ENCODE data around the gene FBXO9.
A peak's percentile ranks its signal among the peaks of the same experiment; 100 is the strongest.

The FBXO9 gene

GRCh38 chr6:53065266-53066076 lies at the start of gene FBXO9:
Gene FBXO9, plus strand, starts transcription at chr6:53065404. Its CDS starts 386 bp downstream, at chr6:53065790.
- Histone ChIP-seq H3K4me3 (peak within 1 kb of the TSS; percentile 79 to 96 (median 89)), H3K27ac (peak within 1 kb of the TSS; percentile 78 to 99 (median 93))

- H3K27ac ChIP-seq: peak overlapping the region in 1 of 21 experiments; percentile 2
- H3K4me3 ChIP-seq: no peak overlapping the region
These were observed 49.7 kb upstream of the FBXO9 start for GRCh38 chr6:53015486-53015885.

- Histone ChIP-seq H3K27ac (no peak overlapping the region), H3K4me3 (no peak overlapping the region)
These were observed 46.8 kb upstream of the FBXO9 start for GRCh38 chr6:53018446-53018845.

GRCh38 chr6:53020005-53020744 lies 45.0 kb upstream of the FBXO9 start:
- Histone ChIP-seq H3K4me3 (no peak overlapping the region), H3K27ac (no peak overlapping the region)

- no peak overlapping the region for H3K27ac ChIP-seq
These were observed 41.9 kb upstream of the FBXO9 start for GRCh38 chr6:53023323-53023722.

GRCh38 chr6:53026526-53026925 lies 38.7 kb upstream of the FBXO9 start:
- H3K27ac ChIP-seq: no peak overlapping the region
- no peak overlapping the region for H3K4me3 ChIP-seq

More at GRCh38 chr6:53023323-53023722, 41.9 kb upstream of the FBXO9 start:
- H3K4me3 ChIP-seq: no peak overlapping the region

- H3K4me3 ChIP-seq: no peak overlapping the region
- peak overlapping the region in 1 of 21 experiments; percentile 8 for H3K27ac ChIP-seq
These were observed 38.0 kb upstream of the FBXO9 start for GRCh38 chr6:53027131-53027718.

- no peak overlapping the region for H3K27ac ChIP-seq
- no peak overlapping the region for H3K4me3 ChIP-seq
These were observed 36.7 kb upstream of the FBXO9 start for GRCh38 chr6:53028467-53028866.

GRCh38 chr6:53029257-53029656 lies 35.9 kb upstream of the FBXO9 start:
- Histone ChIP-seq H3K27ac (no peak overlapping the region), H3K4me3 (no peak overlapping the region)

- Histone ChIP-seq H3K27ac (no peak overlapping the region), H3K4me3 (no peak overlapping the region)
These were observed 35.4 kb upstream of the FBXO9 start for GRCh38 chr6:53029761-53030160.

- Histone ChIP-seq H3K27ac (no peak overlapping the region), H3K4me3 (no peak overlapping the region)
These were observed 33.9 kb upstream of the FBXO9 start for GRCh38 chr6:53031281-53031680.

GRCh38 chr6:53032849-53033248 lies 32.4 kb upstream of the FBXO9 start:
- Histone ChIP-seq H3K4me3 (no peak overlapping the region), H3K27ac (peak overlapping the region in 3 of 21 experiments; percentile 17 to 48 (median 31))

- Histone ChIP-seq H3K27ac (peak overlapping the region in 1 of 21 experiments; percentile 43), H3K4me3 (no peak overlapping the region)
These were observed 31.4 kb upstream of the FBXO9 start for GRCh38 chr6:53033764-53034163.

- Histone ChIP-seq H3K4me3 (no peak overlapping the region), H3K27ac (peak overlapping the region in 1 of 21 experiments; percentile 9)
These were observed 29.5 kb upstream of the FBXO9 start for GRCh38 chr6:53035549-53036213.

- Histone ChIP-seq H3K4me3 (no peak overlapping the region), H3K27ac (no peak overlapping the region)
These were observed 27.1 kb upstream of the FBXO9 start for GRCh38 chr6:53038141-53038540.

- Histone ChIP-seq H3K27ac (no peak overlapping the region), H3K4me3 (no peak overlapping the region)
These were observed 26.6 kb upstream of the FBXO9 start for GRCh38 chr6:53038596-53038995.

GRCh38 chr6:53041356-53041755 lies 23.8 kb upstream of the FBXO9 start:
- no peak overlapping the region for H3K4me3 ChIP-seq
- H3K27ac ChIP-seq: peak overlapping the region in 3 of 21 experiments; percentile 18 to 79 (median 59)

- Histone ChIP-seq H3K27ac (peak overlapping the region in 6 of 21 experiments; percentile 13 to 79 (median 46)), H3K4me3 (no peak overlapping the region)
These were observed 23.1 kb upstream of the FBXO9 start for GRCh38 chr6:53042112-53042511.

- no peak overlapping the region for H3K4me3 ChIP-seq
- H3K27ac ChIP-seq: peak overlapping the region in 7 of 21 experiments; percentile 13 to 79 (median 33)
These were observed 21.6 kb upstream of the FBXO9 start for GRCh38 chr6:53043581-53043980.

GRCh38 chr6:53044071-53044470 lies 21.1 kb upstream of the FBXO9 start:
- Histone ChIP-seq H3K27ac (peak overlapping the region in 2 of 21 experiments; percentile 39 to 79), H3K4me3 (no peak overlapping the region)
